WTC11 (cell line): ENCODE measurements around the gene SETD7.

ENCODE experiments used
- EMX1 ChIP-seq: fragments of 250-450 bp; sonication (Bioruptor Pico); IDR thresholded peaks from 2 replicates; pipeline ENCODE4 v1.8.0; 2021; ENCODE audit warnings: mild to moderate bottlenecking
- TF ChIP-seq, protein P1 (sequence below): sonication (generic); formaldehyde crosslinking; IDR thresholded peaks from 2 replicates; pipeline ENCODE4 v1.8.1; 2023; ENCODE audit warnings: mild to moderate bottlenecking, missing genetic modification reagents, borderline replicate concordance

GRCh38 chr4:139555705-139556070, 331 bp downstream of the SETD7 start:
- TF ChIP-seq, protein P1, sequence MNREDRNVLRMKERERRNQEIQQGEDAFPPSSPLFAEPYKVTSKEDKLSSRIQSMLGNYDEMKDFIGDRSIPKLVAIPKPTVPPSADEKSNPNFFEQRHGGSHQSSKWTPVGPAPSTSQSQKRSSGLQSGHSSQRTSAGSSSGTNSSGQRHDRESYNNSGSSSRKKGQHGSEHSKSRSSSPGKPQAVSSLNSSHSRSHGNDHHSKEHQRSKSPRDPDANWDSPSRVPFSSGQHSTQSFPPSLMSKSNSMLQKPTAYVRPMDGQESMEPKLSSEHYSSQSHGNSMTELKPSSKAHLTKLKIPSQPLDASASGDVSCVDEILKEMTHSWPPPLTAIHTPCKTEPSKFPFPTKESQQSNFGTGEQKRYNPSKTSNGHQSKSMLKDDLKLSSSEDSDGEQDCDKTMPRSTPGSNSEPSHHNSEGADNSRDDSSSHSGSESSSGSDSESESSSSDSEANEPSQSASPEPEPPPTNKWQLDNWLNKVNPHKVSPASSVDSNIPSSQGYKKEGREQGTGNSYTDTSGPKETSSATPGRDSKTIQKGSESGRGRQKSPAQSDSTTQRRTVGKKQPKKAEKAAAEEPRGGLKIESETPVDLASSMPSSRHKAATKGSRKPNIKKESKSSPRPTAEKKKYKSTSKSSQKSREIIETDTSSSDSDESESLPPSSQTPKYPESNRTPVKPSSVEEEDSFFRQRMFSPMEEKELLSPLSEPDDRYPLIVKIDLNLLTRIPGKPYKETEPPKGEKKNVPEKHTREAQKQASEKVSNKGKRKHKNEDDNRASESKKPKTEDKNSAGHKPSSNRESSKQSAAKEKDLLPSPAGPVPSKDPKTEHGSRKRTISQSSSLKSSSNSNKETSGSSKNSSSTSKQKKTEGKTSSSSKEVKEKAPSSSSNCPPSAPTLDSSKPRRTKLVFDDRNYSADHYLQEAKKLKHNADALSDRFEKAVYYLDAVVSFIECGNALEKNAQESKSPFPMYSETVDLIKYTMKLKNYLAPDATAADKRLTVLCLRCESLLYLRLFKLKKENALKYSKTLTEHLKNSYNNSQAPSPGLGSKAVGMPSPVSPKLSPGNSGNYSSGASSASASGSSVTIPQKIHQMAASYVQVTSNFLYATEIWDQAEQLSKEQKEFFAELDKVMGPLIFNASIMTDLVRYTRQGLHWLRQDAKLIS (CRISPR knock-in tag): no peak
- no peak for TF ChIP-seq EMX1
